Trophoblast cell (in vitro differentiated cells and primary cell): ENCODE data around the gene AKIRIN1.
A peak's percentile ranks its signal among the peaks of the same experiment; 100 is the strongest.
"Not testable (repeated sequence)": the region's sequence is repeated elsewhere in the genome, so short reads cannot be mapped to it uniquely, and the experiment has no call there.

ENCODE experiments used
- DNase-seq, 2 donors: peaks; one replicate each; pipeline ENCODE4 v3.0.0-alpha.2; 2016
- H2AFZ ChIP-seq: 2 replicates; pipeline ENCODE4 v1.6.1; 2013; ENCODE audit warnings: low read length, moderate library complexity, mild to moderate bottlenecking; ENCODE audit not compliant: insufficient read depth, poor library complexity
- H2AK5ac ChIP-seq: 2 replicates; pipeline ENCODE4 v1.6.1; 2013; ENCODE audit warnings: mild to moderate bottlenecking, low read length
- H2BK120ac ChIP-seq: 2 replicates; pipeline ENCODE4 v1.6.1; 2013; ENCODE audit warnings: low read length, mild to moderate bottlenecking, moderate library complexity; ENCODE audit not compliant: insufficient read depth, poor library complexity
- H2BK12ac ChIP-seq: 2 replicates; pipeline ENCODE4 v1.6.1; 2013; ENCODE audit warnings: mild to moderate bottlenecking, low read length, moderate library complexity
- H2BK5ac ChIP-seq: 2 replicates; pipeline ENCODE4 v1.6.1; 2013; ENCODE audit warnings: low read length, low read depth, moderate library complexity, mild to moderate bottlenecking; ENCODE audit not compliant: poor library complexity
- H3K14ac ChIP-seq: 2 replicates; pipeline ENCODE4 v1.6.1; 2013; ENCODE audit warnings: mild to moderate bottlenecking, low read length
- H3K18ac ChIP-seq: 2 replicates; pipeline ENCODE4 v1.6.1; 2013; ENCODE audit warnings: mild to moderate bottlenecking, low read length
- H3K23ac ChIP-seq: 2 replicates; pipeline ENCODE4 v1.6.1; 2013; ENCODE audit warnings: low read length
- H3K27ac ChIP-seq: 2 replicates; pipeline ENCODE4 v1.5.1; 2013; ENCODE audit warnings: low read depth, mild to moderate bottlenecking, inconsistent platforms, low read length, moderate library complexity
- H3K27me3 ChIP-seq: 2 replicates; pipeline ENCODE4 v1.6.1; 2013; ENCODE audit warnings: inconsistent platforms, mild to moderate bottlenecking, low read length, moderate library complexity; ENCODE audit not compliant: insufficient read depth
- H3K36me3 ChIP-seq, 2 experiments: 1 replicate in 1 of 2; 2 replicates in 1 of 2; pipeline ENCODE4 v1.6.1; 2013; ENCODE audit warnings: low read length in 2 of 2, mild to moderate bottlenecking in 2 of 2, moderate library complexity in 1 of 2; ENCODE audit not compliant: insufficient read depth in 2 of 2, control insufficient read depth in 1 of 2
- H3K4ac ChIP-seq: 2 replicates; pipeline ENCODE4 v1.6.1; 2013; ENCODE audit warnings: low read depth, mild to moderate bottlenecking, low read length, moderate library complexity
- H3K4me1 ChIP-seq, 2 experiments: 1 replicate in 1 of 2; 2 replicates in 1 of 2; pipeline ENCODE4 v1.6.1; 2013; ENCODE audit warnings: low read length in 2 of 2, mild to moderate bottlenecking in 2 of 2, moderate library complexity in 1 of 2; ENCODE audit not compliant: insufficient read depth in 2 of 2, control insufficient read depth in 1 of 2
- H3K4me2 ChIP-seq: 2 replicates; pipeline ENCODE4 v1.6.1; 2013; ENCODE audit warnings: inconsistent platforms, mild to moderate bottlenecking, low read length, moderate library complexity
- H3K4me3 ChIP-seq: 2 replicates; pipeline ENCODE4 v1.5.1; 2013; ENCODE audit warnings: mild to moderate bottlenecking, low read depth, low read length, inconsistent platforms
- H3K79me1 ChIP-seq: one replicate; pipeline ENCODE4 v1.6.1; 2013; ENCODE audit warnings: low read length
- H3K79me2 ChIP-seq: 2 replicates; pipeline ENCODE4 v1.6.1; 2013; ENCODE audit warnings: low read length, mild to moderate bottlenecking; ENCODE audit not compliant: control insufficient read depth, insufficient read depth, poor library complexity
- H3K9ac ChIP-seq: 2 replicates; pipeline ENCODE4 v1.6.1; 2013; ENCODE audit warnings: mild to moderate bottlenecking, low read length
- H3K9me3 ChIP-seq: 2 replicates; pipeline ENCODE4 v1.6.1; 2013; ENCODE audit warnings: low read depth, mild to moderate bottlenecking, control low read depth, inconsistent platforms, low read length; ENCODE audit not compliant: insufficient read depth
- H4K12ac ChIP-seq: 2 replicates; pipeline ENCODE4 v1.6.1; 2013; ENCODE audit warnings: low read depth, mild to moderate bottlenecking, low read length, moderate library complexity
- H4K8ac ChIP-seq: 2 replicates; pipeline ENCODE4 v1.6.1; 2013; ENCODE audit warnings: low read depth, mild to moderate bottlenecking, low read length, moderate library complexity
- H4K91ac ChIP-seq: one replicate; pipeline ENCODE4 v1.6.1; 2013; ENCODE audit warnings: low read depth, mild to moderate bottlenecking, low read length, moderate library complexity
- whole genome bisulfite sequencing: extraction: QIAGEN DNeasy Blood & Tissue Kit; methylation state at CpG from one replicate; pipeline ENCODE4 v1.1.7; 2013; ENCODE audit warnings: missing lambda C conversion rate; ENCODE audit not compliant: insufficient read length, insufficient coverage; ENCODE audit errors: extremely low coverage; 5-methylcytosine and 5-hydroxymethylcytosine counted together

Gene AKIRIN1

GRCh38 chr1:39003794-39004193 is 12.7 kb downstream of the AKIRIN1 start:
- Histone ChIP-seq H4K8ac (no peak overlapping the region), H3K4me3 (no peak overlapping the region), H2BK12ac (no peak overlapping the region), H3K79me1 (no peaks in the 10 kb centered on the region), H4K12ac (no peak overlapping the region), H4K91ac (no peak overlapping the region), H3K9me3 (no peaks in the 10 kb centered on the region), H3K36me3 (peaks cover 37 to 64% of the 10 kb centered on the region in 2 experiments), H2AFZ (no peak overlapping the region), H2AK5ac (no peak overlapping the region), H3K23ac (no peak overlapping the region), H3K18ac (no peak overlapping the region), H2BK5ac (no peak overlapping the region), H3K4me1 (no peaks in the 10 kb centered on the region), H3K79me2 (no peaks in the 10 kb centered on the region), H3K4ac (no peak overlapping the region), H3K9ac (no peak overlapping the region), H3K27ac (no peak overlapping the region), H3K27me3 (no peaks in the 10 kb centered on the region), H3K4me2 (no peak overlapping the region), H3K14ac (no peak overlapping the region), H2BK120ac (no peak overlapping the region)
- WGBS, result no CpG with 5 or more reads among the region's 2 CpGs
- peak in 1 of 2 donors; percentile 42 for DNase-seq

- Histone ChIP-seq H3K23ac (no peak overlapping the region), H2AK5ac (no peak overlapping the region), H3K27ac (no peak overlapping the region), H2AFZ (no peak overlapping the region), H2BK120ac (no peak overlapping the region), H3K79me2 (no peaks in the 10 kb centered on the region), H2BK5ac (no peak overlapping the region), H3K79me1 (no peaks in the 10 kb centered on the region), H3K9me3 (no peaks in the 10 kb centered on the region), H4K8ac (no peak overlapping the region), H3K4me3 (no peak overlapping the region), H3K4me2 (no peak overlapping the region), H4K91ac (no peak overlapping the region), H3K4me1 (no peaks in the 10 kb centered on the region), H4K12ac (no peak overlapping the region), H3K18ac (no peak overlapping the region), H3K9ac (no peak overlapping the region), H3K27me3 (no peaks in the 10 kb centered on the region), H3K4ac (no peak overlapping the region), H2BK12ac (no peak overlapping the region), H3K14ac (no peak overlapping the region), H3K36me3 (peaks cover 36 to 53% of the 10 kb centered on the region in 2 experiments)
- no CpG with 5 or more reads among the region's 2 CpGs for WGBS
- DNase-seq, result no peak
These were observed 15.2 kb downstream of the AKIRIN1 start for GRCh38 chr1:39006287-39006686.

GRCh38 chr1:39006726-39007645 is 15.9 kb downstream of the AKIRIN1 start:
- no peak overlapping the region for H3K23ac ChIP-seq
- no peak overlapping the region for H2AFZ ChIP-seq
- H4K12ac ChIP-seq, result no peak overlapping the region
- no peak overlapping the region for H3K9ac ChIP-seq
- no peaks in the 10 kb centered on the region for H3K9me3 ChIP-seq
- no peak overlapping the region for H3K4ac ChIP-seq
- H3K79me1 ChIP-seq, result no peaks in the 10 kb centered on the region
- H3K14ac ChIP-seq, result no peak overlapping the region
- H3K4me2 ChIP-seq, result no peak overlapping the region
- no peak overlapping the region for H3K27ac ChIP-seq
- H3K4me1 ChIP-seq, result no peaks in the 10 kb centered on the region
- no peak overlapping the region for H4K8ac ChIP-seq
- DNase-seq, result no peak
- H2BK120ac ChIP-seq, result no peak overlapping the region
- no peaks in the 10 kb centered on the region for H3K27me3 ChIP-seq
- peaks cover 35 to 46% of the 10 kb centered on the region in 2 experiments for H3K36me3 ChIP-seq
- no CpG with 5 or more reads among the region's 13 CpGs for WGBS
- no peak overlapping the region for H4K91ac ChIP-seq
- no peak overlapping the region for H2BK12ac ChIP-seq
- H3K79me2 ChIP-seq, result no peaks in the 10 kb centered on the region
- no peak overlapping the region for H2AK5ac ChIP-seq
- no peak overlapping the region for H2BK5ac ChIP-seq
- H3K18ac ChIP-seq, result no peak overlapping the region
- H3K4me3 ChIP-seq, result no peak overlapping the region

GRCh38 chr1:39014956-39015355 is 23.9 kb downstream of the AKIRIN1 start:
- H2BK5ac ChIP-seq, H3K4me2 ChIP-seq: not testable (repeated sequence)
- no CpG with 5 or more reads among the region's 8 CpGs for WGBS

More at GRCh38 chr1:39014956-39015355, 23.9 kb downstream of the AKIRIN1 start:
- not testable (repeated sequence) for H2AFZ ChIP-seq, H3K18ac ChIP-seq, H4K8ac ChIP-seq, H3K14ac ChIP-seq, H3K23ac ChIP-seq, H4K12ac ChIP-seq, H4K91ac ChIP-seq, H3K27me3 ChIP-seq, H3K27ac ChIP-seq, H2AK5ac ChIP-seq, H2BK120ac ChIP-seq, H3K4me3 ChIP-seq, H3K79me1 ChIP-seq, H3K79me2 ChIP-seq, H3K9me3 ChIP-seq, DNase-seq, H3K4me1 ChIP-seq, H2BK12ac ChIP-seq, H3K9ac ChIP-seq, H3K4ac ChIP-seq
- peaks cover 7 to 11% of the 10 kb centered on the region in 2 experiments for H3K36me3 ChIP-seq
